GM18526 (cell line): ENCODE measurements around the gene HIVEP3.

Experiments used
- POLR2A ChIP-seq: IDR thresholded peaks from 3 replicates; pipeline ENCODE4 v1.6.1; 2011; ENCODE audit not compliant: insufficient read length; ENCODE audit errors: extremely low read depth

Gene HIVEP3

GRCh38 chr1:41677620-41678019 lies 241.1 kb downstream of the HIVEP3 start:
- TF ChIP-seq POLR2A, result no peak

DNA sequence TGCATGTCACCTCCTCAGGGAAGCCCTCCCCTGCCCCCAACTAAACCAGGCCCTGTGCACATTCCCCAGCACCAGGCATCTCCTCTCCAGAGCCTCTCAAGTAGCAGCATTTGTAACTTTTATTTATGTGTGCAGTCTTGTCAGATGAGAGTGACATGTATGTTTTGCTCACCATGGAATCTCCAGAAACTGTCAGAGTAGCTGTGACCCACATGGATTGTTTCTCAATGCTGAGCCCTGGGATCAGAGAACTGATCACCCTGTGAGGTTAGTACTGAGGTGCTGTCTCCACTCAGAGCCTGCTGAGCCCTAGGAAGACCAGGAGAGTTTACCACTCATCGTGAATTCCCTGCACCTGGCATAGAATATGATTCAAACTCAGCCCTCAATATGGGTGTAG lies 243.3 kb downstream of the HIVEP3 start:
- no peak for TF ChIP-seq POLR2A

GRCh38 chr1:41674522-41674921 lies 244.2 kb downstream of the HIVEP3 start:
- no peak for TF ChIP-seq POLR2A

DNA sequence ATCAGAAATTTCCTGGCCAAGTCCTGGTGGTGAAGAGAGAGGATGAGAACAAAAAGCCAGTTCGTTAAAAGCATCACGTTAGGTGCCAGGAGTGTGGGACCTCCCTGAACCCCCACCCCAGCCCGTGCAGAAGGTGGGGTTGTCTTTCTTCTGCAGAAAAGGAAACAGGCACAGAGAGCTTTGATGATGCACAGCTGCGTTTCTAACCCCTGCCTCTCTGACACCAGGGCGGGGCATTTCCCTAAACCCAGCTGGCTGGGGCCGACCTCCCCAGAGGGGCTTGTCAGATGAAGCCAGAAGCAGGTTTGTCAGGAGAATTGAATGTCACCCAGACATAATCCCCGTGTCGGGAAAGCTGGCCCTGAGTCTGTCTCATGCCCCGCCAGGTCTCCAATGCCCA lies 244.9 kb downstream of the HIVEP3 start:
- TF ChIP-seq POLR2A, result no peak

DNA sequence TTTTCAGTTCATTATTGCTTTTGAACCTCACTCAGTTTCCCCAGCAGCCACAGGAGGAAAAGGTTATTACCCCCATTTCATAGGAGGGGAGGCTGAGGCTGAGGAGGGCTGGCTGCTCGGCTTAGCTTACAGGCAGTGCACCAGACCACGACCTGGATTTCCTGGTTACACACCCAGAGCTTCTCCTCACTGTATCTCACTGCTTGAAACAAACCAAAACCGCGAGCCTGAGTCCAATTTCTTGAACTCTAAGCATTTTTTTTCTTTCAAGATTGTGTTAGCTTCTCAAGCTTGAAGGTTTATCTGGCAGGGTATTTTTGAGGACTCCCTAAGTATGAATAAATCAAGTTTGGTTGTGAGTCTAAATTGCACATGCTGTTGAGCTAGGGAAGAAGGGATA lies 245.3 kb downstream of the HIVEP3 start:
- no peak for TF ChIP-seq POLR2A

- TF ChIP-seq POLR2A, result no peak
Observed at GRCh38 chr1:41672641-41673361, 245.9 kb downstream of the HIVEP3 start.

DNA sequence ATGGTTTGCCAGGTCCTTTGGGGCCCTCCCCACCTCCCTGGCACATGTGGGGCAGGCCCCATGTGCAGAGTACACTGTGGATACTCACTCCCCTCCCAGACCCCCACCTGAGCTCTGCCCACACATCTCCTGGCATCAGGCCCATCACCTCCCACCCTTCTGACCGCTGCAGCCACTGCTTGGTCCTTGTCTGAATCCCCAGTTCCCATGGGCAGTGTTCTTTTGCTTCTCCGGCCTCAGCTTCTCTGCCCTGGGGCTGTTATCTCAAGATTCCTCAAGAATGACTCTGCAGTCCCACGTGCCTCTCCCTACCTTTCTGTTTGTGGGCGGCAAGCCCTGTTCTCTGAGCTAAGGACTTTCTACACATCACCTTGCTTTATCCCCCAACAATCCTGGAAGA lies 246.5 kb downstream of the HIVEP3 start:
- no peak for TF ChIP-seq POLR2A

DNA sequence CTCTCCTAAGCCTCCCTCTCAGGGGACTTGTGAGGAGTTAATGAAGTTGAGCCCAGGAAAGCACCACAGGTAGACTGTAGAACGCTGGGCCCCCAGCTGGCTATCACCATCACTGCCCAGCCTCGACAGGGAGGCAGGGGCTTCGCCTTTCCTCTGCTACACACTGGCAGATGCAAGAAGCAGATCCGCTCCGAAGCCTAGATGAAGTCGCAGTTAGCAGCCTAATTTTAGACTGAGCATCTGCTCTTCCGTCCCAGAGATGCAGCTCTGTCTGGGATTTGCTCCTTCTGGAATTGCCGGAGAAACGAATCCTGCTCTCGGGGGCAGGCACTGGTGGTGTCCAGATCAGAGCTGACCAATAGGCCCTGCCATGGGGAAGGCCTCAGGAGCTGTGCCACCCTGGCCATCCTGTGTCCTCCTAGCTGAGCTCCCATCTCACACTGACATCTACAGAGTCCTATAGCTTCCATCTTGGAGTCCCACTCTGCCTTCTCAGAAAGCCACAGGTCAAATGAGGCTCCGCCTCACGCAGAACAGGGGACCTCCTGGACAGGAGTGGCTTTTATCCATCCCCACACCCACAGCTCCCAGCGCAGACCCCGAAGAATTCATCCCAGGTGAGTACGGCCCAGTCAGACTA lies 247.5 kb downstream of the HIVEP3 start:
- TF ChIP-seq POLR2A, result no peak

DNA sequence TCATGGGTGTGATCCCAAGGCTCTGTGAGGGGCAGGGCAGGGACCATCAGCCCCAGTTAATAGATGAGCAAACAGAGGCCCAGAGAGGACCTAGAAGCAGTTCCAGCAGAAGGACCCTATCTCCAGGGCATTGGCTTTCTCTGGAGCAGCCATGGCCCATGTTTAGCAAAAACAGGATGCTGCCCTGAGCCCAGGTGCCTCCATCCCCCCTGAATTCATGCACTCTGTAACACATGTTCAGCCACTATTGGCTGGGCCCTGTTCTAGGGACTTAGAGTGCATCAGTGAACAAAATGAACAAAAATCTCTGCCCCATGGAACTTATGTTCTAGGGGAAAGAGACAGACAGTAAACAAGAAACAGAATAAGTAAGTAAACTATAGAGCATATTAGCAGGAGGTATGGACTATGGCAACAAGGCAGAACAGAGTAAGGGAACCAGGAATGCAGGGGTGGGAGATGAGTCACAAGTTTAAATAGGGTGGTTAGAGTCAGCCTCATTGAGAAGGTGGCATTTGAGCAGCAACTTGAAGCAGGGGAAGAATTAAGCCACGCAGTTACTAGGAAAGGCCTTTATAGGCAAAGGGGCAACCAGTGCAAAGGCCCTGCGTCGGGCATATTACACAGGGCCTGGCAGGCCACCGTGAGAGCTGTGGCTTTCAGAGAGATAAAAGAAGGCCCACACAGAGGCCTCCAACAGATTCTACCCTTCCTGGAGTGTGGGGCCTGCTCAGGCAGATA lies 248.3 kb downstream of the HIVEP3 start:
- no peak for TF ChIP-seq POLR2A

DNA sequence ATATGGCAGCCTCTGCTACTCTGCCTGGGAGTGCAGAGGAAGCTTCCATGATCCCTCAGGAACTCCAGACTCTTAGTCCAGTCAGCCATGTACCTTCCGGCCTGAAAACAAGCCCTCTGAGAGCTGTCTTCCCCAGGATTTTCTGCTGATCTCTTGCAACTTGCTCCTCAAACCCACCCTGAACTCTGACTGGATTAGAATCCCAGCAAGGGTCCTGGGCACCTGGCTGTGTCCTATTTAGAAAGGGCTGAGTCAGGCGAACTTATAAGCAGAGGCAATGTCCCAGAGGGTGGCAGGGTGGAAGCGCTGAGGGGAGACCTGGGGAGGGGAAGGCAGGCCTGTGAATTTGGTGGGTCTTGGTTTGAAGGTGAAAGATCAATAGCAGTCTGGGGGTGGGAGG lies 249.8 kb downstream of the HIVEP3 start:
- TF ChIP-seq POLR2A, result no peak

DNA sequence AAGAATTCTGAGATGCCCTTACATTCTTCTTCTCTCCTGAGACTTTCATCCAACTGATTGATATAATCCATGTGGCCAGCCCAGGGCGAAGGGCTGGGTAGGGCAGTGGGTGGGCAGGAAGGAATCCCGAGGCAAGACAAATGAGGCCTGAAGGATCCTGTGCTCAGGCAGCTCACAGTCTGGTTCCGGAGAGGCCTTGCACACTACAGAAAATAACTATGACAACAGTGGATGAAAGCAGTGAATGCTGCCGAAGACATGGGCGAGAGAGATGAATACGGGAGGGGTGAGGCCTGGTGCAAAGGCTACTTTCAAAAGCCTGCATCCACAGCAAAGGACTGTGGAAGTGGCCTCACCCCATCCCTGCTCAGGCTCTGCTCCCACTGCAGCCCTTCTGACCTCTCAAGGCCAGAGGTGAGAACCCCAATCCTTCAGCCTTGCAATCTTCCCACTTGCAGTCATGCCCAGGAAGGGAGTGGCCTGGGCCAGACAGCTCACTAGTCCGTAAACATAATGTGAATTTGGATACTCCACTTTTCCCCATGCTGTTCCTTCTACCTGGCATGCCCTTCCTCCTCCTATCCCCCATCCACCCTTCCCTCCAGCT lies 250.6 kb downstream of the HIVEP3 start:
- no peak for TF ChIP-seq POLR2A

GRCh38 chr1:41666981-41667631 lies 251.6 kb downstream of the HIVEP3 start:
- no peak for TF ChIP-seq POLR2A

- no peak for TF ChIP-seq POLR2A
Observed at GRCh38 chr1:41665962-41666917, 252.5 kb downstream of the HIVEP3 start.
